Parathyroid adenoma (tissue), 2 donors: Measurements from ENCODE around the gene GSDME.

Source experiments
- H2AFZ ChIP-seq: fragments of 300-600 bp; sonication (generic); one replicate; pipeline ENCODE4 v1.7.0; 2017; ENCODE audit warnings: antibody characterized with exemption, mild to moderate bottlenecking
- H3K27ac ChIP-seq: fragments of 300-600 bp; sonication (generic); one replicate; pipeline ENCODE4 v1.7.0; 2017
- H3K27me3 ChIP-seq: fragments of 300-600 bp; sonication (generic); one replicate; pipeline ENCODE4 v1.7.0; 2017; ENCODE audit warnings: low read length; ENCODE audit not compliant: control insufficient read depth, insufficient read depth
- H3K36me3 ChIP-seq: fragments of 300-600 bp; sonication (generic); one replicate; pipeline ENCODE4 v1.7.0; 2017; ENCODE audit warnings: low read length; ENCODE audit not compliant: control insufficient read depth, insufficient read depth
- H3K4me1 ChIP-seq: fragments of 300-600 bp; sonication (generic); one replicate; pipeline ENCODE4 v1.7.0; 2017; ENCODE audit warnings: control low read depth
- H3K4me2 ChIP-seq: fragments of 300-600 bp; sonication (generic); one replicate; pipeline ENCODE4 v1.7.0; 2017; ENCODE audit warnings: low read length
- H3K4me3 ChIP-seq: fragments of 300-600 bp; sonication (generic); one replicate; pipeline ENCODE4 v1.7.0; 2017; ENCODE audit warnings: low read depth, low read length
- H3K79me2 ChIP-seq: fragments of 300-600 bp; sonication (generic); one replicate; pipeline ENCODE4 v1.7.0; 2017; ENCODE audit warnings: control low read depth
- H3K9ac ChIP-seq: fragments of 300-600 bp; sonication (generic); one replicate; pipeline ENCODE4 v1.7.0; 2017; ENCODE audit warnings: mild to moderate bottlenecking
- H3K9me3 ChIP-seq: fragments of 300-600 bp; sonication (generic); one replicate; pipeline ENCODE4 v1.7.0; 2017; ENCODE audit warnings: low read length; ENCODE audit not compliant: control insufficient read depth
- TF ChIP-seq, protein P1 (sequence below): fragments of 300-600 bp; sonication (generic); IDR thresholded peaks from one replicate; pipeline ENCODE4 v1.7.0; 2017; ENCODE audit warnings: antibody characterized with exemption, mild to moderate bottlenecking
- donor health status: primary hyperparathyroidism.

The GSDME gene

DNA sequence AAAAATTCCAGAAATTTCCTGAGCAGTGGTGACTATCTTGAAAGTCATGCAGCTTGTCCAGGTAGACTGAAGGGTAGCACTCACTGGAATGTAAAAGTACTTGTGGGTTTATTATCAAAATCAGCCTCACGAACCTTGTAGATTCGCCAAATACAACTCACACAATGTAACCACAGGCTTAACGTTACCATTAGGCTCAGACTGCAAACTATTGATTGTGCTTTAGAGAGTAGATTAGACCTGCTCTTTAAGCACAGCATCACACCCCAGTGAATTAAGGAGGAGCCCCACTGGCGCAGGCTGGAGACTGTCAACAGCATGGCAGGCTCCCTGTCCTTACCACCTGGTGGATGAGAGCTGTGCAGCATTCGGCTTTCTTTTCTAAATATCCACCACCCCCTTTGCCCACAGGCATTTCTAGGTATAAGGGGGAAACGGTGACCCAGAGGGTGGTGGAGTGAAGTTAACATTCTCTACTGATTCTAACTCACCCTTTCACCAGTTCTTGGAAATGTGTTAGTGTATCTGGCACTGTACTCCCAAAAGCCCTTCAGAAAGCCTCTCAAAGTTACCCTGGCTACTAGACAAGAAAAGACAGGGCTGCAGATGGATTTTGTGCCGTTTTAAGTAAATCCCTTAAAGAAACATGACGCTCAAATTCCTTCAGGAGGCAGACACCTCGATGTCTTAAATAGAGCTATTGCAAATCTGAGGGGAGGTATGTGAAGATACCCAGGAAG is 56.6 kb downstream of the GSDME start:
- Histone ChIP-seq H2AFZ (peak overlapping the region; percentile 30), H3K4me1 (peaks cover 21% of the 10 kb centered on the region), H3K27ac (peak overlapping the region; percentile 9), H3K9ac (no peak overlapping the region), H3K79me2 (no peaks in the 10 kb centered on the region), H3K36me3 (no peaks in the 10 kb centered on the region), H3K4me3 (no peak overlapping the region), H3K4me2 (no peak overlapping the region), H3K9me3 (no peaks in the 10 kb centered on the region), H3K27me3 (no peaks in the 10 kb centered on the region)
- TF ChIP-seq, protein P1, sequence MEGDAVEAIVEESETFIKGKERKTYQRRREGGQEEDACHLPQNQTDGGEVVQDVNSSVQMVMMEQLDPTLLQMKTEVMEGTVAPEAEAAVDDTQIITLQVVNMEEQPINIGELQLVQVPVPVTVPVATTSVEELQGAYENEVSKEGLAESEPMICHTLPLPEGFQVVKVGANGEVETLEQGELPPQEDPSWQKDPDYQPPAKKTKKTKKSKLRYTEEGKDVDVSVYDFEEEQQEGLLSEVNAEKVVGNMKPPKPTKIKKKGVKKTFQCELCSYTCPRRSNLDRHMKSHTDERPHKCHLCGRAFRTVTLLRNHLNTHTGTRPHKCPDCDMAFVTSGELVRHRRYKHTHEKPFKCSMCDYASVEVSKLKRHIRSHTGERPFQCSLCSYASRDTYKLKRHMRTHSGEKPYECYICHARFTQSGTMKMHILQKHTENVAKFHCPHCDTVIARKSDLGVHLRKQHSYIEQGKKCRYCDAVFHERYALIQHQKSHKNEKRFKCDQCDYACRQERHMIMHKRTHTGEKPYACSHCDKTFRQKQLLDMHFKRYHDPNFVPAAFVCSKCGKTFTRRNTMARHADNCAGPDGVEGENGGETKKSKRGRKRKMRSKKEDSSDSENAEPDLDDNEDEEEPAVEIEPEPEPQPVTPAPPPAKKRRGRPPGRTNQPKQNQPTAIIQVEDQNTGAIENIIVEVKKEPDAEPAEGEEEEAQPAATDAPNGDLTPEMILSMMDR = no peak

DNA sequence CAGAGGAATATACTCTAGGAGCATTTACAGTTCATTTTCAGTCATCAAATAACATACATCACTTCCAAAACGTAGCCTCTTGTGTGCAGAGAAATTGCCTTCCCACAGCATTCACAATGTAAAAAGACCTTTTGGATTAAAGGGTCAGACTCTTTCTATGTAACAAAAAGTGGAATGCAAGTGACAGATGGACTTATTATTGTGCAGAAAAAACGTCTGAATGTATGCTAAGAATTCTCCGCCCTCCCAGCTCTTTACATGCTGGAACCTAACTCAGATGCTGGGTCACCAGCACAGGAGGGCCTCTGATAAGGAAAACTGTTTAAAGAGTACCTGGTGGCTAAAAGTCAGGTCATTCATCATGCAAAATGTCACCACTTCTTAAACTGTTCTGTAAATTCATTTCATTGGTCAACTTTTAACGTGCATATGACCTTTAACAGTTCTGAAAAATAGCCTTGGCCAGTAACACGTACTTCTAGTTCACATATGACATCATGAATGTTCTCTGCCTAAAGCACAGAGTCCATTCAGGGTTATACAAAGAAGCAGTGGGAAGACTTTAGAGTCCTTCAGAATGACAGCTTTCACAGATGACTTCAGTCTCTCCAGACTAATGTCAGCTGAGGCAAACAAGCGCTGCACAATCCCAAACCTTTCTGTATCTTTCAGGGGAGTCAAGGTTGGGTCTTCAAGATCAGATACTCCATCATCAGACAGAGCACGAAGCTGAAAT is 58.6 kb downstream of the GSDME start:
- H3K27ac ChIP-seq = no peak overlapping the region
- H2AFZ ChIP-seq = no peak overlapping the region
- H3K27me3 ChIP-seq = no peaks in the 10 kb centered on the region
- TF ChIP-seq, protein P1 = no peak
- H3K36me3 ChIP-seq = no peaks in the 10 kb centered on the region
- H3K4me2 ChIP-seq = no peak overlapping the region
- H3K9me3 ChIP-seq = no peaks in the 10 kb centered on the region
- peaks cover 21% of the 10 kb centered on the region for H3K4me1 ChIP-seq
- no peak overlapping the region for H3K9ac ChIP-seq
- no peaks in the 10 kb centered on the region for H3K79me2 ChIP-seq
- no peak overlapping the region for H3K4me3 ChIP-seq

DNA sequence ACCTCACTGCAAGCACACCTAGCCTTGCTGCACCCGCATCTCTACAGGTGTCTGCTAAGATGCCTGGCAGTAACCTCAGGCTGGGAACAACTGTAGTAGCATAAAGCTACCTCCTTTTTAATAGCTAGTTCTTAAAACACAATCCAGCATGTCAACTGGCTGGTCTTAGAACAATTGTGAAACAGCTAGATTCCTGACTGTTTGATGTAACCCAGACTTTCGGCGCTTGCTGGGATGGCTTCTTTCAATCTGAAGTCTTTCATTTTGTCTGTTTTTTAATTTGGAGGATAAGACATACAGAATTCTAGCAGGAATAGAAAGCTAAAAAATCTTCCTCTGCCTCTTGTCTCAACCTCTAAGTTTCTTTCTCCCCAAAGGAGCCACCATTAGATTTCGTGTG is 59.8 kb downstream of the GSDME start:
- no peaks in the 10 kb centered on the region for H3K9me3 ChIP-seq
- H3K79me2 ChIP-seq = no peaks in the 10 kb centered on the region
- H3K4me3 ChIP-seq = no peak overlapping the region
- no peak overlapping the region for H3K27ac ChIP-seq
- no peak overlapping the region for H3K9ac ChIP-seq
- H3K27me3 ChIP-seq = no peaks in the 10 kb centered on the region
- TF ChIP-seq, protein P1 = no peak
- peaks cover 20% of the 10 kb centered on the region for H3K4me1 ChIP-seq
- no peaks in the 10 kb centered on the region for H3K36me3 ChIP-seq
- no peak overlapping the region for H3K4me2 ChIP-seq
- no peak overlapping the region for H2AFZ ChIP-seq

DNA sequence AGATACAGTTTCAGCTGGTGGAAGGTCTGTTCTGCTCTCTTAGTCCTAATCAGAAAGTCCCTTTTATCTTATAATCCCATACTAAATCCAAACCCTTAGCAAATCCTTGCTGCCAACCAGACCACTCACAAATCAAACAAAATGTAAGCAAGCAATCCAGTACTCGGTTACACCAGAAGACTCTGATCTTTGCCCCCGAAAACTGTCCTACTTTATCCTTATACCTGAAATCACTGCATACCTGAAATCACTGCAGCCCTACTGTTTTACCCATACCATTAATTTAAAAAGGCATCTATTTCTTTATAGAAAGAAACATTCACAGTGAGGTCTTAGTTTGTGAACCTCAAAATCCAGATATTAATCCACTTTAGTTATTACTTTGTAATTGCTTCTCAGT is 64.7 kb downstream of the GSDME start:
- no peak overlapping the region for H3K4me2 ChIP-seq
- no peak overlapping the region for H3K9ac ChIP-seq
- no peaks in the 10 kb centered on the region for H3K79me2 ChIP-seq
- H3K27ac ChIP-seq = no peak overlapping the region
- no peak overlapping the region for H3K4me3 ChIP-seq
- H3K27me3 ChIP-seq = no peaks in the 10 kb centered on the region
- TF ChIP-seq, protein P1 = no peak
- H3K36me3 ChIP-seq = no peaks in the 10 kb centered on the region
- H3K4me1 ChIP-seq = no peaks in the 10 kb centered on the region
- H2AFZ ChIP-seq = no peak overlapping the region
- no peaks in the 10 kb centered on the region for H3K9me3 ChIP-seq
